SKM-1 (cell line): ENCODE data around the gene ZNF672.

Source experiments
- DNase-seq: peaks from one replicate; lab custom pipeline; 2025; ENCODE audit not compliant: unreplicated experiment; lab: John Stamatoyannopoulos, UW

ZNF672 gene

DNA sequence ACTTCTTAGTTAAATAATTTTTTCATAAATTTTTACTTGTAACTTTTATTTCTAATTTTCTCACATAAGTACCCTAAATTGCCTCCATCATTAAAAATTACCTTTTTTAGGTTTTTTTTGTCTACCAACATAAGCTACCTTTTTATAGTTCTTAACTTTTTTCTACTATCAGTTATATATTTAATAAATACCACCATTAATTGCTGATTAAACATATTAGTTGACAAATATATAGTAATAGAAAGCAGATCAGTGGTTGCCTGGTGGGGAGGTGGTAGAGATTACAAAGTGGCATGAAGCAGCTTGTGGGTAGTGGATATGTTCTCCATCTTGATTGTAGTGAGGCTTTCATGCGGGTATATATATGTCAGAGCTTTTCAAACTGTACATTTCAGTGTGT, 6.2 kb upstream of the ZNF672 start:
- DNase-seq: no peak

- DNase-seq: peak; percentile 74
Measured at GRCh38 chr1:248834343-248834940, 3.6 kb upstream of the ZNF672 start.

DNA sequence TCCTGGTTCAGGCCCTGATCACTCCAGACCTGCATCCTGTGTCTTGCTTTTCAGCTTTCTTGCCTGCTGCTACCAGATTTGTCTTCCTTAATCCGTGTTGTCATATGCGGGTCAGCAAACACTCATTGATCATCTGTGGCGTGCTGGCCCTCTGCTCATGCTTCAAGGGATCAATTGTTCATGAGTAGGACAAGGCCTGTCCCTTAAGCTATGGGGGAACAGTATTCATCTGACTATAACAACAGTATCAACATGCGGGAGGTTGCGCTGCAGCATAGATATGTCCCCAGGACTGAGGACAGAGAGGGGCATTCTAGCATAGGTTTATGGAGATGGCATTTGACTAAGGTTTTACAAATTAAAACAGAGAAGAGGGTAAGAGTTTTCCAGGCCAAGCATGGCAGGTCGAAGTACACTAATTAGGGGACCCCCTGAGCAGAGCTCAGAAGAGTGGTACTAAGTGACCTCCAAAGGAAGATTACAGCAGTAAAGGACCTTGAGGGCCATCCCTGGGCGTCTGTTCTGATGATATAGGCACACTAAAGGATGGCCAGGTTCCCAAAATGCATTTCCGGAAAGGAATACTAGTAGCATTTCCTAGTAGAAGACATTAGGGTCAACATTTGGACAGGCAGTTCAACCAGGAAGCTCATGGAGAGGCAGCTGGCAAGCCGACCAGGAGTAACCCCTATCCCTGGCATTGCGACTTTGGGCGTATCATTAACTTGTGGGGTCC, 811 bp upstream of the ZNF672 start:
- no peak for DNase-seq

DNA sequence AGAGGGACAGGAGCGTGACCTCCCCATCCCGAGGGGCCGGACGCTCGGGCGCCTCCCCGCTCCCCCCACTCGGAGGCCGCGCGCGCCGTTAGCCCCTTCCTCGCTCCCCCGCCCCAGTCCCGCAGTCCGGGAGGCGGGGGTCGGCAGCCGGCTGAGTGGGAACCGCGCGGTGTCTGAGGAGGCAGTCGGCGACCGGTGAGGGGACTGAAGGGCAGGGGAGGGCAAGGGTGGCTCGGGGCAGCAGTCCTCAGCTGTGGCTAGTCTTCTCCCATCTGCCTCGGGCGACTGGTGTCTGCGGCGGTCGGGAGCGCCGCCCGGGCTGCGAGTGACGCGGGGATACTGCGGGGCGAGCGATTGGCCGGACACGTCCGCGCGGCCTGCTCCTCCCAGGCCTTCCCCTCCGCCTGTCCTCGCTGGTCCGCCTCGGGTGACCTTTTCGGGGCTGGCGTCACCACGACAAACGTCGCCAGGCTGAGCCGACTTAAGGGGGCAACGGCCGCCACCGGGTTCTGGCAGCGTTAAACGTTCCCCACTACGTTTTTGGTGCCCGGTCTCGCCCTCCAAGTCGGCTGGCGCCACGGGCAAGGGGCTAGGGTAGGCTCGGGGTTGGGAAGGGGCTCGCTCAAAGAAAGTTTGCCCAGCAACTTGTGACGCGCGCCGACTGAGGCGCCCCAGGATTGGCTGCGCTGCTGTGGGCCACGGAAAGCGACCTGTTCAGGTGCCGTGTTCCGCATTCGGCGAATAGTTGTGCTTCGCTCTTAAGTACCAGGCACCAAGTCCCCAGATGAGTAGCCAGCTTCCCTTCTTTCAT, 538 bp downstream of the ZNF672 start:
- DNase-seq: peak; percentile 81

DNA sequence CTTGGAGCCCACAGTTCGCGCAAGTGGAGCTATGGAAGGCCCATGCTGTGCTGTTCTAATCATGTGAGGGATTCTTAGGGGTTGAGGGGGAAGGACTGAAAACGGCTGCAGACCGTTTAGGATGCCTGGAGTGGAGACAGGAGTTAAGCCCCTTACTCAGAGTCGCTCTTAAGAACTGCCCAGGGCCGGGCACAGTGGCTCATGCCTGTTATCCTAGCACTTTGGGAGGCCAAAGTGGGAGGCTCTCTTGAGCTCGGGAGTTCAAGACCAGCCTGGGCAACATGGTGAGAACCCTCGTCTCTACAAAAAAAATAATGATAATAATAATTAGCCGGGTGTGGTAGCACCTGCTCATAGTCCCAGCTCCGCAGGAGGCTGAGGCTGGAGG, 1.1 kb downstream of the ZNF672 start:
- no peak for DNase-seq

GRCh38 chr1:248840946-248841345, 2.9 kb downstream of the ZNF672 start:
- DNase-seq: no peak

DNA sequence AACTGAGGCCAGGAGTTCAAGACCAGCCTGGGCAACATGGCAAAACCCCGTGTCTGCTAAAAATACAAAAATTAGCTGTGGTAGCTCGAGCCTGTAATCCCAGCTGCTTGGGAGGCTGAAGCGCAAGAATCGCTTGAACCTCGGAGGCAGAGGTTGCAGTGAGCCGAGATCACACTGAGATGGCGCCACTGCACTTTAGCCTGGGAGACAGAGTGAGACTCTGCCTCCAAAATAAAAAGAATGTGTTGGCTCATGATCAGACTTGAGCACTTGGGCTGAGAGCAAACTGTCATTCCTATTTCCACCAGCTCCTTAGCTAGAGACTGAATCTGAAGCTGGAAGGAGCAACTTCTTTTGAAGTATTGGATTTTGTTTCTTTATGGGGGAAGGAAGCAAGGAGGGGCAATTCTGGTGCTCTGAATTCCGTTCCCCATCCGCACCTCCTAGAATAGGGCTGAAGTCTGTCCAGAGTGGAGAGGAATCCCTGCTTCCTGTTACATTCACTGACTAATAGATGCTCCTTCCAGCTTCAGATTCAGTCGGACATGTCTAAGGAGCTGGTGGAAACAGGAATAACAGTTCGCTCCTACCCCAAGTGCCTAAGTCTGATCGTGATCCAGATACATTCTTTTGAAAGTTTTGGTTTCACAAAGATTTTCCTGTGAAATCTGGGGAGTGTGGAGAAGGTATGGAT, 3.8 kb downstream of the ZNF672 start:
- DNase-seq: peak; percentile 18

DNA sequence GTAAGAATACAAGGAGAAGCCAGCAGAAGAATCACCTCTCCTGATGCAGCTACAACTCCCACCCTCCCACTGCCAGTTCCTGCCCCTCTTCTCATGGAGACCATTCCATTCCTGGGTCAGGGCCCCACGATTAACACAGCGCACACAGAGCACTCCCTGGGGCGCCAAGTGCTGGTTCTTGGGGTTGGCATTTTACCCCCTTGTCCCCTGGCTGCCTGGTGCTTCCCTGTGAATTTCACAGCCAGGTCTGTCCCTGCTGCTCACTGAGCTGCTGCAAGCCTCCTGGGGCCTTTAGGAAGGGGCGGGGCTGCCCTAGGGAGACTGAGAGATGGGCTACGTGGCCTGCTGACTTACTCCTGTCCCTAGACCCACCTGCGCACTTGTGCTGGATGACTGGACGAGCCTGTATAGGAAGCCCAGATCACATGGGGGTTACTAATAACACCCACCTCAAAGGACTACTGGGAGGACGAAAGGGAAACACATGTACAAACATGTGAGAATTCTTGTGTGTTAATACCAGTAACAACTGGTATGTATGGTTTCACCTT, 4.8 kb downstream of the ZNF672 start:
- DNase-seq: no peak

- DNase-seq: no peak
Measured at GRCh38 chr1:248843687-248844086, 5.7 kb downstream of the ZNF672 start.

DNA sequence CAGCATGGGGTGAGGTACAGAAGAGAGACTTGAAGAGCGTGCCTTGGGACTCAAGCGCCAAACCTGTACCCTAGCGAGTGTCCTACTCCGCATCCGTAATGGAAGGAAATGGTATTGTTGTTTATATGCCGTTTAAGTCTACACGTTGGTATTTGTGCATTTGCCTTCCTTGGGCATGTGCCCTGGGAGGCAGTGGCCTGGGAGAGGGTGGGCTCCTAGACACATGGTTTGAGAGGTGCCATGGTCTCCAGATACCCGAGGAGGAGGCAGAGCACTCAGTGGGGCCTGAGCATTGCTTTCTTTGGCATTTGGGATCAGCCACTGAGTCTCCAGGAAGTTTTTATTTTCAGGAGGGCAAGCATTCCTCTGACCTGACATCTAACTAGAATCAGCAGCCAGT, 6.5 kb downstream of the ZNF672 start:
- no peak for DNase-seq

- DNase-seq: no peak
Measured at GRCh38 chr1:248847181-248847955, 9.3 kb downstream of the ZNF672 start.

GRCh38 chr1:248847956-248848561, 10.0 kb downstream of the ZNF672 start:
- DNase-seq: no peak

- DNase-seq: no peak
Measured at GRCh38 chr1:248848602-248849001, 10.6 kb downstream of the ZNF672 start.

DNA sequence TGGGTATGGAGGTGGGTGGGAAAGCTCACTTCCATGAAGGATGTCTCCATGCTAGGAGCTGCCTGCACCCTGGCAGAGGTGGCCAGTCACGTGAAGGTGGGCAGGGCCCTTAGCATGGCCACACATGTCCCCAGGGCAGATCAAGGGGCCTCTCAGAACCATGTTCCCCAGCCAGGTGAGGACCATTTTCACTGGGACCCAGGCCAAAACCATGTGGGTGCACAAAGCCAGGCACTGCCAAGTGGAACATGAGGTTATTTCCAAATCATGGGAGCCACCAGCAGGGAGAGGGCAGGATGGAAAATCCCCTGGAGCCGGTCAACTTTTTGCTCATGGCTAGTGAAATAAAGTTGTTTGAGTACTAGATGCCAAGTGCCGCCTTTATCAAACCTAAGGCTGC, 11.1 kb downstream of the ZNF672 start:
- no peak for DNase-seq

DNA sequence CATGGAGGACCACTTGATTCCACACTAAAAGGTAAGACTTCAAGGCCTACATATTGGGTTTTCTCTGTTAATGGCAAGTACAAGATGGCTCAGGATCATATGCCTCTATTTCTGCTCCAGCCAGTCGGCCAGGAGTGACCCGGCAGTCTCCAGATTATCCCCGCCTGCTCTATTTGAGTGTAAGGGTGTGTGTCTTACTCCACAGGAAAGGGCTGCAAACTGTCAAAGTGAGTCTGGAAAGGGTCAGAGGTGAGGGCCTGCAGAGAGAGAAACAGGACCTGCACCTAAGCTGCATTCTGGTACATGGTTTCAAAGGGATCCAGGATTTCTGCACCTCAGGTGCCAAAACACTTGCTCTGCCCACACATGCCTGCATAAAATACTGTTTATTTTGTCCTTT, 11.6 kb downstream of the ZNF672 start:
- DNase-seq: no peak

- DNase-seq: no peak
Measured at GRCh38 chr1:248850124-248850523, 12.1 kb downstream of the ZNF672 start.

GRCh38 chr1:248850536-248851251, 12.7 kb downstream of the ZNF672 start:
- no peak for DNase-seq

GRCh38 chr1:248851390-248851789, 13.4 kb downstream of the ZNF672 start:
- no peak for DNase-seq
